ENCODE data around the gene SFTPB.

DNA sequence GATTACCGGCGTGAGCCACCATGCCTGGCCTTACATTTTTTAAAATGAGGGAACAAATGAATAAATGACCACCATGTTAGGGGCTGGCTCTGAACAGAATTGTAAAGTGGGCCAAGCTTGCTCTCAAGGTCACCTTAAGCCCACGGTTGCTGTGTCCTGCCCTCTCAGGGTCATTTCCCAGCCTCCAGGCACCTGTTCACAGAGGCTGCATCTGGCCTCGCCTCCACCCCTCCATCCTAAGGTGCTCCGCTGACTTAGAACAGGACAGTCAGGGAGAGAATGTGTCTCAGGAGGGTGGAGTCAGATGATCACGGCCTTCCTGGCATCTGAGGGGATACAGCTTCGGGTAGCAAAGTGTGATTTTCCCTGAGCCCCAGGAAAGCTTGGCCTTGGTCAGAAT lies 7.3 kb downstream of the SFTPB start:
- TF ChIP-seq, protein P1, sequence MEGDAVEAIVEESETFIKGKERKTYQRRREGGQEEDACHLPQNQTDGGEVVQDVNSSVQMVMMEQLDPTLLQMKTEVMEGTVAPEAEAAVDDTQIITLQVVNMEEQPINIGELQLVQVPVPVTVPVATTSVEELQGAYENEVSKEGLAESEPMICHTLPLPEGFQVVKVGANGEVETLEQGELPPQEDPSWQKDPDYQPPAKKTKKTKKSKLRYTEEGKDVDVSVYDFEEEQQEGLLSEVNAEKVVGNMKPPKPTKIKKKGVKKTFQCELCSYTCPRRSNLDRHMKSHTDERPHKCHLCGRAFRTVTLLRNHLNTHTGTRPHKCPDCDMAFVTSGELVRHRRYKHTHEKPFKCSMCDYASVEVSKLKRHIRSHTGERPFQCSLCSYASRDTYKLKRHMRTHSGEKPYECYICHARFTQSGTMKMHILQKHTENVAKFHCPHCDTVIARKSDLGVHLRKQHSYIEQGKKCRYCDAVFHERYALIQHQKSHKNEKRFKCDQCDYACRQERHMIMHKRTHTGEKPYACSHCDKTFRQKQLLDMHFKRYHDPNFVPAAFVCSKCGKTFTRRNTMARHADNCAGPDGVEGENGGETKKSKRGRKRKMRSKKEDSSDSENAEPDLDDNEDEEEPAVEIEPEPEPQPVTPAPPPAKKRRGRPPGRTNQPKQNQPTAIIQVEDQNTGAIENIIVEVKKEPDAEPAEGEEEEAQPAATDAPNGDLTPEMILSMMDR (IDR thresholded peaks at IDR 0.05; ENCODE audit: poor library complexity, severe bottlenecking): no peak
- TF ChIP-seq RAD21 (conservative IDR thresholded peaks at IDR 0.05) (no peak), SMC3 (conservative IDR thresholded peaks at IDR 0.05; ENCODE audit: poor library complexity) (no peak), EP300 (conservative IDR thresholded peaks at IDR 0.05; ENCODE audit: poor library complexity, severe bottlenecking) (no peak), POLR2AphosphoS5 (IDR thresholded peaks at IDR 0.05) (no peak), EZH2 (IDR thresholded peaks at IDR 0.05; ENCODE audit: borderline replicate concordance, insufficient read depth, low read length, poor library complexity, severe bottlenecking) (no peak), MXI1 (conservative IDR thresholded peaks at IDR 0.05; ENCODE audit: poor library complexity, severe bottlenecking) (no peak), TAF1 (IDR thresholded peaks at IDR 0.05; ENCODE audit: low read depth) (no peak)
- TF ChIP-seq, protein P2, sequence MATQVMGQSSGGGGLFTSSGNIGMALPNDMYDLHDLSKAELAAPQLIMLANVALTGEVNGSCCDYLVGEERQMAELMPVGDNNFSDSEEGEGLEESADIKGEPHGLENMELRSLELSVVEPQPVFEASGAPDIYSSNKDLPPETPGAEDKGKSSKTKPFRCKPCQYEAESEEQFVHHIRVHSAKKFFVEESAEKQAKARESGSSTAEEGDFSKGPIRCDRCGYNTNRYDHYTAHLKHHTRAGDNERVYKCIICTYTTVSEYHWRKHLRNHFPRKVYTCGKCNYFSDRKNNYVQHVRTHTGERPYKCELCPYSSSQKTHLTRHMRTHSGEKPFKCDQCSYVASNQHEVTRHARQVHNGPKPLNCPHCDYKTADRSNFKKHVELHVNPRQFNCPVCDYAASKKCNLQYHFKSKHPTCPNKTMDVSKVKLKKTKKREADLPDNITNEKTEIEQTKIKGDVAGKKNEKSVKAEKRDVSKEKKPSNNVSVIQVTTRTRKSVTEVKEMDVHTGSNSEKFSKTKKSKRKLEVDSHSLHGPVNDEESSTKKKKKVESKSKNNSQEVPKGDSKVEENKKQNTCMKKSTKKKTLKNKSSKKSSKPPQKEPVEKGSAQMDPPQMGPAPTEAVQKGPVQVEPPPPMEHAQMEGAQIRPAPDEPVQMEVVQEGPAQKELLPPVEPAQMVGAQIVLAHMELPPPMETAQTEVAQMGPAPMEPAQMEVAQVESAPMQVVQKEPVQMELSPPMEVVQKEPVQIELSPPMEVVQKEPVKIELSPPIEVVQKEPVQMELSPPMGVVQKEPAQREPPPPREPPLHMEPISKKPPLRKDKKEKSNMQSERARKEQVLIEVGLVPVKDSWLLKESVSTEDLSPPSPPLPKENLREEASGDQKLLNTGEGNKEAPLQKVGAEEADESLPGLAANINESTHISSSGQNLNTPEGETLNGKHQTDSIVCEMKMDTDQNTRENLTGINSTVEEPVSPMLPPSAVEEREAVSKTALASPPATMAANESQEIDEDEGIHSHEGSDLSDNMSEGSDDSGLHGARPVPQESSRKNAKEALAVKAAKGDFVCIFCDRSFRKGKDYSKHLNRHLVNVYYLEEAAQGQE (IDR thresholded peaks at IDR 0.05; ENCODE audit: borderline replicate concordance): no peak
